T-helper 17 cell (primary cell): ENCODE results near the gene GPR176. TPM values are rescaled to one million over a fixed set of nuclear protein-coding genes. Genes with fewer than 3 reads are reported as not detected.
"Not testable (repeated sequence)": the region's sequence is repeated elsewhere in the genome, so short reads cannot be mapped to it uniquely, and the experiment has no call there.

Source experiments
- ATAC-seq: fragments of 150-1000 bp; cut with Tn5 transposase; 2 replicates; pipeline ENCODE4 v1.10.0; 2021; ENCODE audit warnings: mild to moderate bottlenecking, moderate library complexity
- DNase-seq, 3 donors: peaks; one replicate each; pipeline versions ENCODE4 v3.0.0 to v3.0.0-alpha.2; 2020 to 2021
- H3K9me3 ChIP-seq: one replicate; pipeline ENCODE4 v1.7.0; 2013; ENCODE audit warnings: low read length, mild to moderate bottlenecking; ENCODE audit not compliant: control insufficient read depth, poor library complexity, severe bottlenecking
- H3K27ac Mint-ChIP-seq: one replicate; pipeline ENCODE4 v1.8.0; 2022; ENCODE audit warnings: mild to moderate bottlenecking, moderate library complexity, mixed read lengths
- H3K27me3 Mint-ChIP-seq: one replicate; pipeline ENCODE4 v1.8.0; 2022; ENCODE audit warnings: mixed read lengths
- H3K36me3 Mint-ChIP-seq: one replicate; pipeline ENCODE4 v1.8.0; 2022; ENCODE audit warnings: low read depth, mixed read lengths
- H3K4me1 Mint-ChIP-seq: one replicate; pipeline ENCODE4 v1.8.0; 2022; ENCODE audit warnings: mild to moderate bottlenecking, mixed read lengths
- H3K4me3 Mint-ChIP-seq: one replicate; pipeline ENCODE4 v1.8.0; 2022; ENCODE audit warnings: mild to moderate bottlenecking, moderate library complexity, mixed read lengths
- total RNA-seq, 4 donors: library from RNA in 2 of 4; stranded (reverse) in 2 of 4; gene quantifications; one replicate each; pipeline ENCODE4 v1.2.3 and lab custom pipeline; 2022 to 2026

GPR176 gene
- total RNA-seq, 2 donors from 2014 or later = not detected

DNA sequence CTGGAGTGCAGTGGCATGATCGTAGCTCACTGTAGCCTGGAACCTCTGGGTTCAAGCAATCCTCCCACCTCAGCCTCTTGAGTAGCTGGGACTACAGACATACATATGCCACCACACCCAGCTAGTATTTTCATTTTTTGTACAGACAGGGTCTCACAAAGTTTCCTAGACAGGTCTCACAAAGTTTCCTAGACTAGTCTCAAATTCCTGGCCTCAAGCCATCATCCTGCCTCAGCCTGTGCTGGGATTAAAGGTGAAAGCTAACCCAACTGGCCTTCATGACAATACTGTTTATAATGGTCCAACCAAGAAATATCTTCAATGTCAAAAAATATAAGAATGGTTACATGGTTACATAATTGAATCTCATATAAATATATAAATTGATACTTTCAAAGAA, 24.0 kb downstream of the GPR176 start:
- H3K4me1 Mint-ChIP-seq = peaks cover 4% of the 10 kb centered on the region
- no peak for DNase-seq
- no peak for ATAC-seq
- H3K9me3 ChIP-seq = no peaks in the 10 kb centered on the region
- peaks cover 3% of the 10 kb centered on the region for H3K36me3 Mint-ChIP-seq
- H3K27ac Mint-ChIP-seq = no peak overlapping the region
- H3K27me3 Mint-ChIP-seq = peaks cover 28% of the 10 kb centered on the region
- H3K4me3 Mint-ChIP-seq = no peak overlapping the region

DNA sequence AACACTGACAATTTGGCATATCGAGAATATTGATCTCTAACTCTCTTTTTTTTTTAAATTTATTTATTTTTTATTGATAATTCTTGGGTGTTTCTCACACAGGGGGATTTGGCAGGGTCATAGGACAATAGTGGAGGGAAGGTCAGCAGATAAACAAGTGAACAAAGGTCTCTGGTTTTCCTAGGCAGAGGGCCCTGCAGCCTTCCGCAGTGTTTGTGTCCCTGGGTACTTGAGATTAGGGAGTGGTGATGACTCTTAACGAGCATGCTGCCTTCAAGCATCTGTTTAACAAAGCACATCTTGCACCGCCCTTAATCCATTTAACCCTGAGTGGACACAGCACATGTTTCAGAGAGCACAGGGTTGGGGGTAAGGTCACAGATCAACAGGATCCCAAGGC, 27.0 kb downstream of the GPR176 start:
- not testable (repeated sequence) for H3K27ac Mint-ChIP-seq, H3K9me3 ChIP-seq, ATAC-seq, H3K4me3 Mint-ChIP-seq, H3K4me1 Mint-ChIP-seq, H3K36me3 Mint-ChIP-seq, DNase-seq
- H3K27me3 Mint-ChIP-seq = peaks cover 22% of the 10 kb centered on the region

DNA sequence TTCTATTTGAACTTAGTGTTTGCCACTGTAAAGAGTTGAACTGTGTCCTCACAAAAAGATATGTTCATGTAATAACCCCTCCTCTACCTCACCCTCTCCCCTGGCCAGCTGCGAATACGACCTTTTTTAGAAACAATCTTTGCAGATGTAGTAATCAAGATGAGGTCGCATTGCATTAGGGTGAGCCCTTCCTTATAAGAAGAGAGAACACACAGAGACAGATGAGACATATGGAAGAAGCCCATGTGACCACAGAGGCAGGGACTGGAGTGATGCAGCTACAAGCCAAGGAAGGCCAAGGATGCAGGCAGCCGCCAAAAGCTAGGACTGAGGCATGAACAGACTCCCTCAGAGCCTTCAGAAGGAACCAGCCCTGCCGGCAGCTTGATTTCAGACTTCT, 27.6 kb downstream of the GPR176 start:
- DNase-seq (no peak), ATAC-seq (no peak)
- Mint-ChIP-seq H3K4me3 (no peak overlapping the region), H3K27ac (no peak overlapping the region), H3K36me3 (no peaks in the 10 kb centered on the region), H3K4me1 (peaks cover 4% of the 10 kb centered on the region), H3K27me3 (peaks cover 19% of the 10 kb centered on the region)
- H3K9me3 ChIP-seq = no peaks in the 10 kb centered on the region

DNA sequence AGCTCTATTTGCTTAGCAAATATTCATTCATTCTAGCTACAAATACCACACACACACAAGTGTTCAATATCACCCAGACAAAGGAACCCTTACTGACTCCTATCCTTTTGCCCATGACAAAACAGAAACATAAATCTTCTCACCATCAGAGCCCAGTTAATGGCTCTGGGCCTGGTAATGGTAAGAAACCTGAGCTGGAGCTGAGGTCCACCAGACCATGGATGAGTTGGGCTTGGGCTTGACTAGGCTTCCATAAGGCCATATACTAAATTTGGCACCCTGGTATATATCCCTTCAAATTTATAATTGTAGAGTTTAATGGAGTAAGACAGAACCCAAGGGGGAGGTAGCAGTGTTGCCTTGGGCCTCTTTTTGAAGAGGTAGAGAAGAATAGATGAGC, 29.4 kb downstream of the GPR176 start:
- H3K27ac Mint-ChIP-seq = no peak overlapping the region
- no peak overlapping the region for H3K4me3 Mint-ChIP-seq
- no peaks in the 10 kb centered on the region for H3K36me3 Mint-ChIP-seq
- no peak for ATAC-seq
- DNase-seq = no peak
- H3K4me1 Mint-ChIP-seq = peaks cover 4% of the 10 kb centered on the region
- H3K27me3 Mint-ChIP-seq = peaks cover 16% of the 10 kb centered on the region
- H3K9me3 ChIP-seq = no peaks in the 10 kb centered on the region

DNA sequence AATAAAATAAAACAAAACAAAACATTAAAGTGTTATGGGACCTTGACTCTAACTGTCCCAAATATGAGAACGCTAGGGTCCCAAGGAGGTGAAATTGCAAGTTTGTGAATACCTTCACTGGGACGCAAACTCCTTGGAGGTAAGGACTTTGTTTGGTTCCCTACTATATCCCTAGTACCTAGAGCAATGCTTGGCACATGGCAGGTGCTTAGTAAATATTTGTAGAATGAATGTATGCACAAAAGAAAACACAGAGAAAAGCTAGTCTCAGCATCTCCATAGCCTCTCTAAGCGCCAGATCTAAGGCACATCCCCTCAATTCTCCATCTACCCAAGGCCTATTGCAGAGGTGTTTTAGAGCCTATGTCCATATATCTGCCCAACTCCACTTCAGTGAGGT, 30.5 kb downstream of the GPR176 start:
- H3K27ac Mint-ChIP-seq = no peak overlapping the region
- ATAC-seq (no peak), DNase-seq (no peak)
- no peaks in the 10 kb centered on the region for H3K36me3 Mint-ChIP-seq
- H3K4me1 Mint-ChIP-seq = peaks cover 4% of the 10 kb centered on the region
- no peaks in the 10 kb centered on the region for H3K9me3 ChIP-seq
- peaks cover 26% of the 10 kb centered on the region for H3K27me3 Mint-ChIP-seq
- no peak overlapping the region for H3K4me3 Mint-ChIP-seq

DNA sequence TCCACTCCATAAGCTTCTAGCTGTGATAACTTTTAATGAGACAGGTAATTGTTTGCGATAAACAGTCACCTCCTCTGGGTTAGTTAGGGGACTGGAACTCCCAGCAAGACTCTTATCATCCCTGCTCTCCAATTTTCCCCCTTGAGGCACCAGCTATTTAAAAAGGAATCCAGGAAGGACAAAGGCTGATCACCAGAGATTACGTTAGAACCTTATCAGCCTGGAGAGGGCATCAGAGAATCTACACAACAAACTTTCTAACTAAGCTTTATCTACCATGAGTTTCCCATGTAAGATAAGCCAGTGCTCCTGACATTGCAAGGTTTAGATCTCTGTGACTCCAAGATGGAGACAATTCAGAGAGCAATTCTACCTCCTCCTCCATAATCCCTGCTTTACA, 31.3 kb downstream of the GPR176 start:
- peaks cover 34% of the 10 kb centered on the region for H3K27me3 Mint-ChIP-seq
- no peak for DNase-seq
- ATAC-seq = no peak
- no peaks in the 10 kb centered on the region for H3K36me3 Mint-ChIP-seq
- H3K4me1 Mint-ChIP-seq = peaks cover 4% of the 10 kb centered on the region
- H3K9me3 ChIP-seq = no peaks in the 10 kb centered on the region
- no peak overlapping the region for H3K4me3 Mint-ChIP-seq
- no peak overlapping the region for H3K27ac Mint-ChIP-seq

DNA sequence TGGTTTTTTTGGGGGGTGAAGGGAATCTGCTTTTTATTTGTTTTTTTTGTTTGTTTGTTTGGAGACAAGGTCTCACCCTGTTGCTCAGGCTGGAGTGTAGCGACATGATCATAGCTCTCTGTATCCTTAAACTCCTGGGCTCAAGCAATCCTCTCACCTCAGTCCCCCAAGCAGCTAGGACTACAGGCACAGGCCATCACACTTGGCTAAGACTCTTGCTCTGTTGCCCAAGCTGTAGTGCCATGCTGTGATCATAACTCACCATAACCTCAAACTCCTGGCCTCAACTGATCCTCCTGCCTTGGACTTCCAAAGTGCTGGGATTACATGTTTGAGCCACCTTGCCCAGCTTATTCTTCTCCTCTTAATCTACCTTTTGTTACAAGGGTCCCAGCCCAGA, 31.8 kb downstream of the GPR176 start:
- no peak overlapping the region for H3K27ac Mint-ChIP-seq
- H3K4me1 Mint-ChIP-seq = peaks cover 4% of the 10 kb centered on the region
- H3K36me3 Mint-ChIP-seq = no peaks in the 10 kb centered on the region
- H3K4me3 Mint-ChIP-seq = no peak overlapping the region
- H3K9me3 ChIP-seq = no peaks in the 10 kb centered on the region
- ATAC-seq (no peak), DNase-seq (no peak)
- peaks cover 36% of the 10 kb centered on the region for H3K27me3 Mint-ChIP-seq

DNA sequence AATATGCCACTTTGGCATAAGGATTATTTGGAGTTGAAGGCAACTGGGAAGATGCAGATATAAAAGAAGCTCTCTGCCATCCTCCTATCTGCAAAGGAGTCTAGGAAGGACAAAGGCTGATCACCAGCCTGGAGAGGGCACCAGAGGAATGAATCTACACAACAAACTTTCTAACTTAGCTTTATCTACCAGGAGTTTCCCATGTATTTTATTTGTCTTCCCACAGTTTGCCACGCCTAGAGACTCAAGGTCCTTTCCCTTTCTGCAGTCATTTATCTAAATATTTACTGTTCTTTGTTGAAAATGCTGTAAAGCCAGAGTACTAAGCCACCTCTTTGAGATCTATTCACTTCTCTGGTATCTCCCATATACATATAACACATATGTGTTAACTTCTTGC, 32.2 kb downstream of the GPR176 start:
- DNase-seq = no peak
- H3K27me3 Mint-ChIP-seq = peaks cover 36% of the 10 kb centered on the region
- H3K36me3 Mint-ChIP-seq = no peaks in the 10 kb centered on the region
- peaks cover 4% of the 10 kb centered on the region for H3K4me1 Mint-ChIP-seq
- no peak overlapping the region for H3K27ac Mint-ChIP-seq
- ATAC-seq = no peak
- H3K4me3 Mint-ChIP-seq = no peak overlapping the region
- no peaks in the 10 kb centered on the region for H3K9me3 ChIP-seq

DNA sequence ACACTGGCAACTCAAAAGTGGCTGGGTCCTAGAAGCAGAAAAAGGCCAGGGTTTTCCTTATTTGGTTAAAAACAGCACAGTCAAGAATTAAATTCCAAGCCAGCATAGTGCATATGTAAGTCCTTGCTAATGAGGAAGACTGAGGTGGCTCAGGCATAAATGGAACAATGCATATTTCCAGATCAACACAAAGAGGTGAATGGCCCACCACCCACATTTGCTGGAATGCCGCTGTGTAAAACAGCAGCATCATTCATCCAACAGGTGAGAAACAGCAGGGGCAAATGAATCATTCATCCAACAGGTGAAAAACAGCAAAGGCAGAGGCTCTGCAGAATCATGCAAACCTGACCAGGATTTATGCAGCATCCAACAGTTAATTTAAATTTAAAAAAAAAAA, 32.9 kb downstream of the GPR176 start:
- Mint-ChIP-seq H3K4me3 (no peak overlapping the region), H3K27me3 (peaks cover 36% of the 10 kb centered on the region), H3K36me3 (no peaks in the 10 kb centered on the region), H3K4me1 (peaks cover 4% of the 10 kb centered on the region), H3K27ac (no peak overlapping the region)
- ATAC-seq = no peak
- no peak for DNase-seq
- H3K9me3 ChIP-seq = no peaks in the 10 kb centered on the region

DNA sequence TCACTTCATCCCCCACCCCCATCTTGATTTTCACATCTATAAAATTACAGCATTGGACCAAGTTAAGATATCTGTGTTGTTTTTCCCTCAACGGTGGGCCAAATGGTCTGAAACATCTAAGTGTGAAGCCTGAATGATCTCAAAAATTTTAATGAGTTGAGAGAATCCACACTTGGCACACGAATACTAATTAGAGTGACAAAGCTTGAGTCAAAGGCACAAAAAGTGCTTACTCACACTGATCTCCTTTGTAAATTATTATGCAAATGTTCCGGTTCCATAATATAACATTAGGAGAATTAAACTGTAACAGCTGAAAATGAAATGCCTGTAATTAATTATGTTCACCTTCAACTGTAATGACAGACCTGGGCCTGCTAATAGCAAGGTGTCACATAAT, 33.6 kb downstream of the GPR176 start:
- Mint-ChIP-seq H3K36me3 (no peaks in the 10 kb centered on the region), H3K4me1 (peaks cover 4% of the 10 kb centered on the region), H3K27ac (no peak overlapping the region), H3K27me3 (peaks cover 36% of the 10 kb centered on the region), H3K4me3 (no peak overlapping the region)
- no peak for DNase-seq
- ATAC-seq = no peak
- no peaks in the 10 kb centered on the region for H3K9me3 ChIP-seq

DNA sequence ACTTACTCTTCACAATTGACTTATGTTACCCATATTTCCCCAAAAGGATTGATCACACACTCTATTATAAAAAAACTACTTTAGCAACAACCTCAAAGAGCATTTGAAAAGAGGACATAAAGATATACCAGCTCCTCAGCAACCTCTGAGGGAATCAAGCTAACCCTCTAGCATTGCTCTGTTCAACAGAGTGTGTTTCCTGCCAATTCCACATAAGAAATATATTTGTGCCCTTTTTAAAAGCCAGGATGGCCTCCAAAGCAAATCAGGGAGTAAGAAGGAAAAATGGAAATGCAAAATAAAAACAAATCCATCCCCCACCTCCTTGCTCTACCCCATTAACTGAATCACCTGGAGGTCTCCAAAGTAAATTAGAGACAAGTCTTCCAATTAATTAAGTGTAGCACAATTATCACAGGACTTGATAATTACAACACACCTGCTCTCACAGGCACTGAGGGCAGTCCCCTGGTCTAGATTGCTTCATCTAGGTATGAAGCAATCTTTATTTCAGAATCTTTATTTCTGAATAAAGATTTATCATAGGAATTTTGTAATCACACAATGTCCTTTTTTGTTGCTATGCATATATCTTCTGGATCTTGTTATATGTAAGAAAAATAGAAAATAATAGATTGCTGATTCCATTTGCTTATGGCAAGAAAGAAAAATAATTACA, 34.8 kb downstream of the GPR176 start:
- Mint-ChIP-seq H3K4me3 (no peak overlapping the region), H3K4me1 (peaks cover 4% of the 10 kb centered on the region), H3K27me3 (peaks cover 36% of the 10 kb centered on the region), H3K36me3 (no peaks in the 10 kb centered on the region), H3K27ac (no peak overlapping the region)
- no peak for DNase-seq
- no peak for ATAC-seq
- no peaks in the 10 kb centered on the region for H3K9me3 ChIP-seq

DNA sequence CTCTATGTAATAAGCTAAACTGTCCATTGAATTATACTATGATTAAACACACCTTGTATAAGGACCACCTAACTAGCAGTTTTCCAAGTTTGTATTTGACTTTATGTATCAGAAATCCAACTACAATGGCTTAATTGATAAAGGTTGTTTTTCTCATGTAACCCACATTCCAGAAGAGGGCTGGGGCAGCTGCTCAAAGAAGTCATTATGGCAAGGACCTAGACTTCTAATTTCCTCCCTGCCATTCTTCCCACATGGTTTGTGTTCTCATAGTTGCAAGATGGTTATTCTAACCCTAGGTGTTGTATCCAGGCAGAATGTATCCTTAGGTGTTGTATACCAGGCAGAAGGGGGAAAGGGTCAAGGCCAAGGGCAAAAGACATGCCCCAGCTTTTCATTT, 35.7 kb downstream of the GPR176 start:
- H3K4me3 Mint-ChIP-seq = no peak overlapping the region
- ATAC-seq = no peak
- DNase-seq = no peak
- H3K27ac Mint-ChIP-seq = no peak overlapping the region
- H3K27me3 Mint-ChIP-seq = peaks cover 36% of the 10 kb centered on the region
- H3K36me3 Mint-ChIP-seq = no peaks in the 10 kb centered on the region
- no peaks in the 10 kb centered on the region for H3K9me3 ChIP-seq
- H3K4me1 Mint-ChIP-seq = peaks cover 4% of the 10 kb centered on the region

DNA sequence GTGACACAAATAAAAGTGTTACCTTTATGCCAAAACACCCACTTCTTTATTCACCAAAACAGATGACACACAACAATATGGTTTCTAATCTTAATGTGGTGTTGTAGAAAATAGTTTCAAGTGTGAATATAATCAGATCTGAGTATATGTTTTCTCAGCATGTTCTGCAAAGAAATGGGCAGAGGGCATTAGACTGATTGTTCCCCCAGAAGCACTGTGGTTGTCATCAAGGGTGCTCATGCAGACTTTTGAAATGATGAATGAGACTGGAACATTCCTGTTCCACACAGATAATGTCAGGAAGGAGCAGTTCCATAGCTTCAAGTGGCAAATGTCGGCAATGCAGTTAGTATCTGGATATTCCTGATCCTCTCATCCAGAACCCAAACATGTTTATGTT, 37.5 kb downstream of the GPR176 start:
- no peaks in the 10 kb centered on the region for H3K36me3 Mint-ChIP-seq
- DNase-seq (no peak), ATAC-seq (no peak)
- no peaks in the 10 kb centered on the region for H3K4me1 Mint-ChIP-seq
- no peaks in the 10 kb centered on the region for H3K9me3 ChIP-seq
- no peak overlapping the region for H3K4me3 Mint-ChIP-seq
- H3K27me3 Mint-ChIP-seq = peaks cover 24% of the 10 kb centered on the region
- H3K27ac Mint-ChIP-seq = no peak overlapping the region

DNA sequence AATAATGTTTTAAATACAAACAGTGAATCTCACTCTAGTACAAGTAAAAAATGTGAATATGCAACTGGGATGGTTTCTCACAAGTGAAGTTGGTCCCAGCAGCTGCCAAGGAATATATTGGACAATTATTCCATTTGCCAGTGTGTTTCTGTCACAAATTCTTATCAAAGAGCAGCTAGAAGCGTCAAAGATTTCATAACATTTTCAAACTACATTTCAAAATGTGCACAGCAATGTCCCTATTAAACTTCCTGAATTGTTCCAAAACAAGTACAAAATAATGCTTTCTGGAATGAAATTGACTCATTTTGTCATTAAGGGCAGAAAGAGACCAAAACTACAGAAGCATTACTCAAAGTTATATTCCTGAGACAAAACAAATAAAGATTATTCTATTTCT, 38.3 kb downstream of the GPR176 start:
- ATAC-seq (no peak), DNase-seq (no peak)
- H3K36me3 Mint-ChIP-seq = no peaks in the 10 kb centered on the region
- H3K27me3 Mint-ChIP-seq = peaks cover 24% of the 10 kb centered on the region
- H3K9me3 ChIP-seq = no peaks in the 10 kb centered on the region
- H3K4me1 Mint-ChIP-seq = no peaks in the 10 kb centered on the region
- no peak overlapping the region for H3K27ac Mint-ChIP-seq
- no peak overlapping the region for H3K4me3 Mint-ChIP-seq
